NT2/D1 (cell line): Measurements from ENCODE around the gene C9orf78.

Experiments
- DNase-seq: peaks from one replicate; pipeline ENCODE4 v3.0.0-alpha.2; 2011; ENCODE audit warnings: low read depth, low spot score
- H3K27me3 ChIP-seq: 2 replicates; pipeline ENCODE4 v1.6.0; 2011; ENCODE audit warnings: mild to moderate bottlenecking; ENCODE audit not compliant: insufficient read length, insufficient read depth
- H3K36me3 ChIP-seq: 2 replicates; pipeline ENCODE4 v1.6.1; 2011; ENCODE audit warnings: mild to moderate bottlenecking, low read length, mixed read lengths; ENCODE audit not compliant: insufficient read depth, insufficient read length
- H3K4me1 ChIP-seq: 2 replicates; pipeline ENCODE4 v1.5.1; 2011; ENCODE audit not compliant: insufficient read depth, insufficient read length
- H3K4me3 ChIP-seq: 2 replicates; pipeline ENCODE4 v1.5.1; 2011; ENCODE audit warnings: low read depth; ENCODE audit not compliant: insufficient read length
- H3K9ac ChIP-seq: 2 replicates; pipeline ENCODE4 v1.6.0; 2011; ENCODE audit warnings: low read depth; ENCODE audit not compliant: insufficient read length
- H3K9me3 ChIP-seq: 2 replicates; pipeline ENCODE4 v1.5.1; 2011; ENCODE audit warnings: mild to moderate bottlenecking, low read length; ENCODE audit not compliant: insufficient read depth
- SUZ12 ChIP-seq: IDR thresholded peaks from 2 replicates; pipeline ENCODE4 v1.6.1; 2011; ENCODE audit not compliant: insufficient read length, insufficient read depth; ENCODE audit errors: extremely low read depth
- YY1 ChIP-seq: IDR thresholded peaks from 2 replicates; pipeline ENCODE4 v1.6.1; 2011; ENCODE audit not compliant: insufficient read length, insufficient read depth
- ZNF274 ChIP-seq: IDR thresholded peaks from 2 replicates; pipeline ENCODE4 v1.6.1; 2011; ENCODE audit warnings: mild to moderate bottlenecking, low read depth, low read length

C9orf78 gene

GRCh38 chr9:129878291-129878690, 43.2 kb upstream of the C9orf78 start:
- no peak overlapping the region for H3K4me3 ChIP-seq
- TF ChIP-seq ZNF274 (no peak), SUZ12 (no peak), YY1 (no peak)
- no peaks in the 10 kb centered on the region for H3K9me3 ChIP-seq
- H3K4me1 ChIP-seq = peaks cover 9% of the 10 kb centered on the region
- H3K27me3 ChIP-seq = no peaks in the 10 kb centered on the region
- H3K9ac ChIP-seq = no peak overlapping the region
- DNase-seq = no peak
- peaks cover 57% of the 10 kb centered on the region for H3K36me3 ChIP-seq

GRCh38 chr9:129876815-129877214, 41.7 kb upstream of the C9orf78 start:
- no peak overlapping the region for H3K9ac ChIP-seq
- H3K4me3 ChIP-seq = no peak overlapping the region
- no peak for DNase-seq
- peaks cover 9% of the 10 kb centered on the region for H3K4me1 ChIP-seq
- H3K9me3 ChIP-seq = no peaks in the 10 kb centered on the region
- TF ChIP-seq SUZ12 = no peak
- TF ChIP-seq ZNF274 = no peak
- TF ChIP-seq YY1 = no peak
- H3K36me3 ChIP-seq = peaks cover 46% of the 10 kb centered on the region
- H3K27me3 ChIP-seq = no peaks in the 10 kb centered on the region

GRCh38 chr9:129875687-129876395, 40.8 kb upstream of the C9orf78 start:
- Histone ChIP-seq H3K27me3 (no peaks in the 10 kb centered on the region), H3K4me3 (no peak overlapping the region), H3K4me1 (peaks cover 4% of the 10 kb centered on the region), H3K36me3 (peaks cover 39% of the 10 kb centered on the region), H3K9ac (no peak overlapping the region), H3K9me3 (no peaks in the 10 kb centered on the region)
- TF ChIP-seq YY1 = no peak
- TF ChIP-seq SUZ12 = no peak
- TF ChIP-seq ZNF274 = no peak
- DNase-seq = no peak

- Histone ChIP-seq H3K4me1 (no peaks in the 10 kb centered on the region), H3K9ac (no peak overlapping the region)
- DNase-seq = no peak
Observed at GRCh38 chr9:129875181-129875611, 40.1 kb upstream of the C9orf78 start.

GRCh38 chr9:129874261-129875101, 39.4 kb upstream of the C9orf78 start:
- no peak for DNase-seq
- Histone ChIP-seq H3K4me3 (no peak overlapping the region), H3K27me3 (no peaks in the 10 kb centered on the region), H3K9ac (peak overlapping the region; percentile 13), H3K4me1 (no peaks in the 10 kb centered on the region), H3K9me3 (no peaks in the 10 kb centered on the region), H3K36me3 (peaks cover 29% of the 10 kb centered on the region)
- TF ChIP-seq SUZ12 (no peak), YY1 (no peak)

More at GRCh38 chr9:129875181-129875611, 40.1 kb upstream of the C9orf78 start:
- Histone ChIP-seq H3K36me3 (peaks cover 33% of the 10 kb centered on the region), H3K9me3 (no peaks in the 10 kb centered on the region), H3K27me3 (no peaks in the 10 kb centered on the region), H3K4me3 (no peak overlapping the region)
- TF ChIP-seq ZNF274 (no peak), YY1 (no peak)

GRCh38 chr9:129873563-129874190, 38.6 kb upstream of the C9orf78 start:
- TF ChIP-seq ZNF274 = no peak
- TF ChIP-seq SUZ12 = no peak
- Histone ChIP-seq H3K4me3 (no peak overlapping the region), H3K9ac (no peak overlapping the region), H3K36me3 (peaks cover 29% of the 10 kb centered on the region), H3K9me3 (no peaks in the 10 kb centered on the region), H3K27me3 (no peaks in the 10 kb centered on the region), H3K4me1 (no peaks in the 10 kb centered on the region)
- DNase-seq = no peak

GRCh38 chr9:129871046-129871445, 36.0 kb upstream of the C9orf78 start:
- Histone ChIP-seq H3K9me3 (no peaks in the 10 kb centered on the region), H3K4me1 (peaks cover 6% of the 10 kb centered on the region), H3K9ac (no peak overlapping the region), H3K4me3 (no peak overlapping the region), H3K27me3 (no peaks in the 10 kb centered on the region), H3K36me3 (peaks cover 43% of the 10 kb centered on the region)
- TF ChIP-seq ZNF274 (no peak), YY1 (no peak), SUZ12 (no peak)
- DNase-seq = no peak
